ENCODE results near the gene LIMS1.

GRCh38 chr2:108536133-108536780 is 2.0 kb downstream of the LIMS1 start:
- TF ChIP-seq CTCF (IDR thresholded peaks at IDR 0.05) = no peak
- TF ChIP-seq POLR2A (IDR thresholded peaks at IDR 0.05) = no peak
- no peak for TF ChIP-seq POLR2AphosphoS5 (IDR thresholded peaks at IDR 0.05)

All from stomach (tissue), 4 donors.